IMR-90 (cell line): ENCODE results near the gene ZBED2. TPM values are rescaled to one million over a fixed set of nuclear protein-coding genes. Genes with fewer than 3 reads are reported as not detected.
A peak's percentile ranks its signal among the peaks of the same experiment; 100 is the strongest.

Experiments
- ATAC-seq: fragments of 200-7000 bp; cut with Tn5 transposase; 2 replicates; pipeline ENCODE4 v1.9.1; 2020; ENCODE audit warnings: low read depth, mild to moderate bottlenecking, moderate library complexity
- BruUV-seq: library from RNA; stranded (reverse); fragments of 400-500 nt; replicated peaks from 2 replicates; lab custom pipeline; 2021; lab: Mats Ljungman, UMichigan
- CTCF ChIA-PET: fragments of 300-600 bp; formaldehyde crosslinking; extraction: SDS; loops from one replicate; lab custom pipeline; 2021; ENCODE audit warnings: antibody characterized with exemption; lab: Yijun Ruan, JAX
- POLR2A ChIA-PET: fragments of 300-600 bp; sonication (Branson Sonifier 250); formaldehyde crosslinking; loops from one replicate; lab custom pipeline; 2022; ENCODE audit warnings: antibody characterized with exemption; ENCODE audit not compliant: unreplicated experiment; lab: Charles Lee
- DNase-seq: peaks from one replicate; pipeline ENCODE4 v3.0.0; 2013
- H2AFZ ChIP-seq: replicated peaks from 2 replicates; pipeline ENCODE3; 2013; ENCODE audit warnings: low read length, mild to moderate bottlenecking; ENCODE audit not compliant: poor library complexity
- H2AK5ac ChIP-seq: 2 replicates; pipeline ENCODE4 v1.6.1; 2013; ENCODE audit warnings: low read depth, low read length, inconsistent platforms
- H2AK9ac ChIP-seq: replicated peaks from 2 replicates; pipeline ENCODE3; 2013; ENCODE audit warnings: mild to moderate bottlenecking, low read depth, low read length, moderate library complexity; ENCODE audit not compliant: poor library complexity
- H2BK120ac ChIP-seq: 2 replicates; pipeline ENCODE4 v1.6.1; 2013; ENCODE audit warnings: low read depth, low read length, inconsistent platforms
- H2BK15ac ChIP-seq: 3 replicates; pipeline ENCODE4 v1.6.1; 2013; ENCODE audit warnings: low read depth, low read length, inconsistent platforms
- H2BK20ac ChIP-seq: 2 replicates; pipeline ENCODE4 v1.6.1; 2013; ENCODE audit warnings: low read depth, mild to moderate bottlenecking, inconsistent platforms, low read length, moderate library complexity
- H2BK5ac ChIP-seq: 2 replicates; pipeline ENCODE4 v1.6.1; 2013; ENCODE audit warnings: mild to moderate bottlenecking, low read depth, low read length, inconsistent platforms; ENCODE audit not compliant: poor library complexity, severe bottlenecking
- H3K14ac ChIP-seq: replicated peaks from 2 replicates; pipeline ENCODE4 v1.6.1; 2013; ENCODE audit warnings: low read depth, low read length, inconsistent platforms
- H3K18ac ChIP-seq: 2 replicates; pipeline ENCODE4 v1.6.1; 2013; ENCODE audit warnings: low read depth, low read length, control low read depth
- H3K23ac ChIP-seq: 2 replicates; pipeline ENCODE4 v1.6.1; 2013; ENCODE audit warnings: low read depth, low read length, inconsistent platforms
- H3K27ac ChIP-seq: 2 replicates; pipeline ENCODE4 v1.5.1; 2013; ENCODE audit warnings: mild to moderate bottlenecking, control low read depth, low read length; ENCODE audit not compliant: insufficient read depth
- H3K27me3 ChIP-seq: 2 replicates; pipeline ENCODE4 v1.6.1; 2013; ENCODE audit warnings: low read length; ENCODE audit not compliant: control insufficient read depth, insufficient read depth
- H3K36me3 ChIP-seq: 2 replicates; pipeline ENCODE4 v1.6.1; 2013; ENCODE audit warnings: low read length, mixed read lengths; ENCODE audit not compliant: control insufficient read depth, insufficient read depth
- H3K4ac ChIP-seq: 2 replicates; pipeline ENCODE4 v1.6.1; 2013; ENCODE audit warnings: low read depth, low read length, inconsistent platforms
- H3K4me1 ChIP-seq: 2 replicates; pipeline ENCODE4 v1.6.1; 2013; ENCODE audit warnings: low read length, mixed read lengths; ENCODE audit not compliant: control insufficient read depth, insufficient read depth
- H3K4me2 ChIP-seq: 2 replicates; pipeline ENCODE4 v1.6.1; 2013; ENCODE audit warnings: low read depth, mild to moderate bottlenecking, control low read depth, low read length, moderate library complexity
- H3K4me3 ChIP-seq: 2 replicates; pipeline ENCODE4 v1.5.1; 2013; ENCODE audit warnings: low read depth, mild to moderate bottlenecking, control low read depth, low read length, moderate library complexity; ENCODE audit not compliant: insufficient read depth
- H3K56ac ChIP-seq: 2 replicates; pipeline ENCODE4 v1.6.1; 2013; ENCODE audit warnings: low read length, inconsistent platforms; ENCODE audit not compliant: insufficient read depth; ENCODE audit errors: extremely low read depth
- H3K79me1 ChIP-seq, 2 experiments: 2 replicates each; pipeline ENCODE4 v1.6.1; 2013; ENCODE audit warnings: low read length in 2 of 2, inconsistent platforms in 1 of 2, low read depth in 1 of 2
- H3K9ac ChIP-seq: 2 replicates; pipeline ENCODE4 v1.6.1; 2013; ENCODE audit warnings: low read depth, low read length, control low read depth
- H3K9me1 ChIP-seq: 2 replicates; pipeline ENCODE4 v1.6.1; 2013; ENCODE audit warnings: low read length, inconsistent platforms; ENCODE audit not compliant: insufficient read depth
- H3K9me3 ChIP-seq: 2 replicates; pipeline ENCODE4 v1.6.1; 2013; ENCODE audit warnings: low read length; ENCODE audit not compliant: control insufficient read depth, insufficient read depth
- H4K20me1 ChIP-seq: 2 replicates; pipeline ENCODE4 v1.6.1; 2013; ENCODE audit warnings: low read length, inconsistent platforms; ENCODE audit not compliant: insufficient read depth
- H4K5ac ChIP-seq: 2 replicates; pipeline ENCODE4 v1.6.1; 2013; ENCODE audit warnings: mild to moderate bottlenecking, low read depth, low read length, control low read depth
- H4K8ac ChIP-seq, 2 experiments: 2 replicates each; pipeline ENCODE4 v1.6.1; 2013; ENCODE audit warnings: low read depth in 2 of 2, low read length in 2 of 2, control low read depth in 1 of 2, inconsistent platforms in 1 of 2
- H4K91ac ChIP-seq: 2 replicates; pipeline ENCODE4 v1.6.1; 2013; ENCODE audit warnings: low read depth, low read length, inconsistent platforms; ENCODE audit not compliant: insufficient read depth
- CEBPB ChIP-seq: IDR thresholded peaks from 2 replicates; pipeline ENCODE4 v1.6.1; 2012; ENCODE audit warnings: low read depth, low read length, improper control_type of control experiment
- CTCF ChIP-seq: conservative IDR thresholded peaks from 2 replicates; pipeline ENCODE4 v1.5.1; 2012; ENCODE audit warnings: mild to moderate bottlenecking, low read depth, low read length, improper control_type of control experiment
- MXI1 ChIP-seq: IDR thresholded peaks from 2 replicates; pipeline ENCODE4 v1.6.1; 2012; ENCODE audit warnings: low read depth, mild to moderate bottlenecking, low read length, moderate library complexity, borderline replicate concordance
- RAD21 ChIP-seq: IDR thresholded peaks from 2 replicates; pipeline ENCODE4 v1.6.1; 2012; ENCODE audit warnings: low read length, improper control_type of control experiment
- RCOR1 ChIP-seq: IDR thresholded peaks from 2 replicates; pipeline ENCODE4 v1.6.1; 2012; ENCODE audit warnings: mild to moderate bottlenecking, low read length, improper control_type of control experiment; ENCODE audit not compliant: insufficient replicate concordance
- USF2 ChIP-seq: fragments of 150-350 bp; IDR thresholded peaks from 2 replicates; pipeline ENCODE4 v1.6.1; 2017; ENCODE audit warnings: mild to moderate bottlenecking, antibody characterized with exemption, low read length, low read depth
- WGBS, 2 experiments: methylation state at CpG; one replicate each; pipeline versions ENCODE4 v1.1.5 to v1.1.7; 2013; ENCODE audit warnings: missing lambda C conversion rate in 2 of 2; ENCODE audit not compliant: insufficient read length in 1 of 2; ENCODE audit errors: extremely low coverage in 2 of 2; 5-methylcytosine and 5-hydroxymethylcytosine counted together
- dilution Hi-C: fragments of 300-500 bp; cut with HindIII; formaldehyde crosslinking; loops from one replicate; pipeline ENCODE4 v1.14.3; 2018; ENCODE audit warnings: low sequenced_read_pairs; ENCODE audit not compliant: unreplicated experiment
- in situ Hi-C: fragments of 300-500 bp; cut with MboI; formaldehyde crosslinking; loops from 3 replicates; pipeline ENCODE4 v1.14.3; 2019; ENCODE audit warnings: low sequenced_read_pairs, inconsistent platforms, mixed read lengths
- intact Hi-C: fragments of 100-400 bp; cut with micrococcal nuclease; formaldehyde crosslinking; loops from 2 replicates; pipeline ENCODE4 v1.10.0; 2022
- polyA plus RNA-seq, 3 experiments: library from polyadenylated mRNA; depleted of rRNA; stranded (reverse); fragments of >200 nt; gene quantifications; 2 replicates each; pipeline ENCODE4 v1.2.3, GENCODE V29; 2012; ENCODE audit warnings: low replicate concordance in 1 of 3
- total RNA-seq: library from RNA; depleted of rRNA; stranded (reverse); fragments of >200 nt; gene quantifications from 2 replicates; pipeline ENCODE4 v1.2.3, GENCODE V29; 2012

The ZBED2 gene
- total and polyA plus RNA-seq, 2 of the 4 experiments (the other 2 are of a cell fraction) = 0.51 to 0.72 TPM

- Histone ChIP-seq H3K4ac (peak overlapping the region; percentile 93), H4K8ac (peak overlapping the region; percentile 58 to 87), H4K91ac (peak overlapping the region; percentile 97), H3K4me2 (no peak overlapping the region), H3K56ac (peak overlapping the region; percentile 72), H2AFZ (peak overlapping the region; percentile 75), H3K18ac (peak overlapping the region; percentile 39; the same call in 1 of the 2 replicates), H3K9me1 (peaks cover 30% of the 10 kb centered on the region), H3K27me3 (no peaks in the 10 kb centered on the region), H2BK5ac (peak overlapping the region; percentile 97), H2BK15ac (peak overlapping the region; percentile 96; the same call in 2 of the 3 replicates), H2BK120ac (peak overlapping the region; percentile 99), H3K36me3 (no peaks in the 10 kb centered on the region), H2BK20ac (peak overlapping the region; percentile 99), H3K14ac (peak overlapping the region; percentile 91), H4K5ac (peak overlapping the region; percentile 36; the same call in 1 of the 2 replicates), H3K9me3 (no peaks in the 10 kb centered on the region), H3K4me3 (no peak overlapping the region), H3K4me1 (peaks cover 24% of the 10 kb centered on the region), H3K27ac (peak overlapping the region; percentile 39; the same call in 1 of the 2 replicates), H2AK9ac (peak overlapping the region; percentile 79), H3K79me1 (peaks cover 0 to 11% of the 10 kb centered on the region in 2 experiments; a peak in 2 of 4 replicates), H3K23ac (peak overlapping the region; percentile 69), H3K9ac (no peak overlapping the region), H4K20me1 (no peaks in the 10 kb centered on the region), H2AK5ac (peak overlapping the region; percentile 95)
- WGBS, 2 experiments = 50% methylated on average over 1 of the region's 5 CpGs; no CpG with 5 or more reads in 1 of the 2 experiments
- no peak for TF ChIP-seq CTCF
- no peak for TF ChIP-seq MXI1
- no peak for TF ChIP-seq USF2
- no peak for TF ChIP-seq RAD21
- no peak for TF ChIP-seq RCOR1
- no peak for TF ChIP-seq CEBPB
- intact Hi-C loops (no loop called here), dilution Hi-C loops (no loop called here), in situ Hi-C loops (loop anchor here (25.0 kb wide), 2 partner anchors 269 to 369 kb away; partner anchors contain the start of gene PHLDB2)
- DNase-seq = no peak
- ATAC-seq = no peak
- ChIA-PET CTCF (interaction anchor here (1.7 kb wide), 1 partner anchor 12 kb away, joined by 4 read pairs; no protein-coding TSS in a partner anchor), POLR2A (no interaction called here)
- BruUV-seq = no TSS peak
These were observed 2.2 kb downstream of the ZBED2 start for GRCh38 chr3:111592936-111593335.
